Measurements from ENCODE around the gene CD2. TPM values are rescaled to one million over a fixed set of nuclear protein-coding genes. Genes with fewer than 3 reads are reported as not detected.

Gene CD2
- total and polyA plus RNA-seq, 8 donors = 0.16 to 1.9 (median 0.79) TPM

GRCh38 chr1:116806671-116807070 is 52.4 kb downstream of the CD2 start:
- no peak overlapping the region for H3K4me3 ChIP-seq
- DNase-seq (no peak), FAIRE-seq (no peak), ATAC-seq (no peak)
- 88 to 91% methylated on average over 4 of the region's 4 CpGs for WGBS, 2 donors
- TF ChIP-seq, protein P1, sequence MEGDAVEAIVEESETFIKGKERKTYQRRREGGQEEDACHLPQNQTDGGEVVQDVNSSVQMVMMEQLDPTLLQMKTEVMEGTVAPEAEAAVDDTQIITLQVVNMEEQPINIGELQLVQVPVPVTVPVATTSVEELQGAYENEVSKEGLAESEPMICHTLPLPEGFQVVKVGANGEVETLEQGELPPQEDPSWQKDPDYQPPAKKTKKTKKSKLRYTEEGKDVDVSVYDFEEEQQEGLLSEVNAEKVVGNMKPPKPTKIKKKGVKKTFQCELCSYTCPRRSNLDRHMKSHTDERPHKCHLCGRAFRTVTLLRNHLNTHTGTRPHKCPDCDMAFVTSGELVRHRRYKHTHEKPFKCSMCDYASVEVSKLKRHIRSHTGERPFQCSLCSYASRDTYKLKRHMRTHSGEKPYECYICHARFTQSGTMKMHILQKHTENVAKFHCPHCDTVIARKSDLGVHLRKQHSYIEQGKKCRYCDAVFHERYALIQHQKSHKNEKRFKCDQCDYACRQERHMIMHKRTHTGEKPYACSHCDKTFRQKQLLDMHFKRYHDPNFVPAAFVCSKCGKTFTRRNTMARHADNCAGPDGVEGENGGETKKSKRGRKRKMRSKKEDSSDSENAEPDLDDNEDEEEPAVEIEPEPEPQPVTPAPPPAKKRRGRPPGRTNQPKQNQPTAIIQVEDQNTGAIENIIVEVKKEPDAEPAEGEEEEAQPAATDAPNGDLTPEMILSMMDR (IDR thresholded peaks at IDR 0.05) = no peak
- no peaks in the 10 kb centered on the region for H3K36me3 ChIP-seq
- H3K4me1 ChIP-seq = no peaks in the 10 kb centered on the region
- no peaks in the 10 kb centered on the region for H3K27me3 ChIP-seq
- intact Hi-C loops (cut with DNase I) = no loop called here
- H3K9me3 ChIP-seq = no peaks in the 10 kb centered on the region
- no peak overlapping the region for H3K27ac ChIP-seq

DNA sequence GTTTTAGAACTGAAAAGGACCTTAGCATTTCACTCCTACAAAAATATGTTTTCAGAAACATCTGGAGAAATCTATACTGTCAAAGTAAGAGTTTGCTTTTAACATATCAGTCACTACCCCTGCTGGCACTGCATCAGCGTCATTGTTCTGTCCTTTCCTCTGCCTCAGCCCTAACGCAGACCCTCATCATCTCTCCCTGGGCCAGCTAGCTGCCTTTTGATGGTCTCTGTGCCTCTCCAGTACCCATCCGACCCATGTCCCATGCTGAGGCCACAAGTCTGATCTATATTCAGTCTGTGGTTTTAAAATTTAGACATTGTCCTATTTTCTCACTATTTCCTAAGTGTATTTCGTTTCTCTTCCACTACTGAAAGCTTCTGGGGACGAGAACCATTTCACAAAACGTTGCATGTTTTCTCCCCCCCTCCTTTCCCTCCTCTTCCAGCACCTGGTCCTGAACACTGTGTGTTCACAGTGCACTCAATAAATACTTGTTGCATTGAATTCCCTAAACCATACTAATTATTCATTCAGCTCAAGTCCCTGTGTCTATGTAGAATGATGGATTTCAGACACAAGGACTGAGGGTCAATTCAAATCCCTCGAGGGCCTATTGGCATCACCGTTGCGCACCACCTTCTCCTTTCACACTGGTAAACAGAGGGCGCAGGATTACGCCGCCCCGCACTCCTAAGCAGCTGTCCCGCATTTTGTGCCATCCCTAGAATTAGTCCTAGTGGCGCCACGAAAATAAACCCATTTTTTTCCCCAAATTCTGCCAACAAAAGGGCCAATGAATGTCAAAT is 53.4 kb downstream of the CD2 start:
- FAIRE-seq = no peak
- intact Hi-C loops (cut with DNase I) = no loop called here
- Histone ChIP-seq H3K4me1 (no peaks in the 10 kb centered on the region), H3K36me3 (no peaks in the 10 kb centered on the region), H3K27ac (no peak overlapping the region), H3K27me3 (no peaks in the 10 kb centered on the region), H3K4me3 (no peak overlapping the region), H3K9me3 (no peaks in the 10 kb centered on the region)
- TF ChIP-seq, protein P1 (IDR thresholded peaks at IDR 0.05) = no peak
- no peak for DNase-seq
- ATAC-seq = no peak
- 83 to 85% methylated on average over 16 of the region's 16 CpGs for WGBS, 2 donors

- WGBS, 2 donors = 79 to 83% methylated on average over 8 of the region's 8 CpGs
- FAIRE-seq (no peak), DNase-seq (no peak), ATAC-seq (peak in 1 of 4 donors; percentile 23)
- no peaks in the 10 kb centered on the region for H3K27me3 ChIP-seq
- TF ChIP-seq, protein P1 (IDR thresholded peaks at IDR 0.05) = no peak
- intact Hi-C loops (cut with DNase I) = no loop called here
- no peaks in the 10 kb centered on the region for H3K36me3 ChIP-seq
- no peak overlapping the region for H3K27ac ChIP-seq
- H3K9me3 ChIP-seq = no peaks in the 10 kb centered on the region
- H3K4me1 ChIP-seq = no peaks in the 10 kb centered on the region
- H3K4me3 ChIP-seq = no peak overlapping the region
These were observed 54.1 kb downstream of the CD2 start for GRCh38 chr1:116808200-116808847.

DNA sequence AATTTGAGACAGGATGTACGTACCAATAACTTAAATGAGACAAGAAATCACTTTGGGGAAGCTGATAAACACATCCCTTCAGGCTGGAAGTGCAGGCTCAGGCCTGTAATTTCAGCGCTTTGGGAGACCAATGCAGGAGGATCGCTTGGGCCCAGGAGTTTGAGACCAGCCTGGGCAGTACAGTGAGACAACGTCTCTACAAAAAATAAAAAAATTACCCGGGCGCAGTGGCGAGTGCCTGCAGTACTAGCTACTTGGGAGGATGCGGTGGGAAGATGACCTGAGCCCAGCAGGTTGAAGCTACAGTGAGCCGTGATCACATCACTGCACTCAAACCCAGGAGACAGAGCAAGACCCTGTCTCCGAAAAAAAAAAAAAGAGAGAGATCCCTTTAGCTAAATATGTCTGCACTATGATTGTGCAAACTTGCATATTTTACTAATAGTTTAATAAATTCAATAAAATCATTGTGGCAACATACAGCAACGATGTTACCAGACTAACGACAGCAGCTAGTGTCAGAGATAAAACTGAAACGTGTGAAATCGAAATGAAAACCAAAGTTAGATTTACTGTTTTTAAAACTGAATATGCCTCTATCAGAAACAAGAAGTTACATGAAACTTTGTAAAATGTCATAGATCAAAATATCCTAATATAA is 54.7 kb downstream of the CD2 start:
- intact Hi-C loops (cut with DNase I) = no loop called here
- Histone ChIP-seq H3K27me3 (no peaks in the 10 kb centered on the region), H3K36me3 (no peaks in the 10 kb centered on the region), H3K9me3 (no peaks in the 10 kb centered on the region), H3K4me1 (no peaks in the 10 kb centered on the region), H3K27ac (no peak overlapping the region), H3K4me3 (no peak overlapping the region)
- 90 to 95% methylated on average over 14 of the region's 14 CpGs for WGBS, 2 donors
- FAIRE-seq (no peak), ATAC-seq (no peak), DNase-seq (no peak)
- TF ChIP-seq, protein P1 (IDR thresholded peaks at IDR 0.05) = no peak
